Neural cell (in vitro differentiated cells): Measurements from ENCODE around the gene EXOC4. TPM values are rescaled to one million over a fixed set of nuclear protein-coding genes. Genes with fewer than 3 reads are reported as not detected.

Experiments
- H2AFZ ChIP-seq: fragments of 200-600, 300-800 bp; sonication (generic), shearing (Covaris generic); 2 replicates; pipeline ENCODE4 v1.6.0; 2014; ENCODE audit warnings: low read depth, mild to moderate bottlenecking, antibody characterized with exemption, low read length, moderate library complexity
- H3F3A ChIP-seq: fragments of 200-600 bp; shearing (Covaris generic); 2 replicates; pipeline ENCODE4 v1.6.1; 2016; ENCODE audit warnings: mild to moderate bottlenecking, moderate library complexity, mixed read lengths, antibody characterized with exemption, low read length; ENCODE audit not compliant: insufficient read depth, poor library complexity, severe bottlenecking
- H3K27ac ChIP-seq: fragments of 200-600, 300-800 bp; sonication (generic), shearing (Covaris generic); 2 replicates; pipeline ENCODE4 v1.5.1; 2014; ENCODE audit warnings: mild to moderate bottlenecking, low read length, moderate library complexity
- H3K27me3 ChIP-seq: fragments of 300-800, 200-600 bp; sonication (generic), shearing (Covaris generic); 2 replicates; pipeline ENCODE4 v1.6.0; 2014; ENCODE audit warnings: mild to moderate bottlenecking, low read depth, low read length, moderate library complexity; ENCODE audit not compliant: insufficient read depth
- H3K36me3 ChIP-seq: fragments of 300-800, 200-600 bp; sonication (generic), shearing (Covaris generic); 2 replicates; pipeline ENCODE4 v1.5.1; 2014; ENCODE audit warnings: mild to moderate bottlenecking, antibody characterized with exemption, low read length, moderate library complexity; ENCODE audit not compliant: insufficient read depth
- H3K4me2 ChIP-seq: fragments of 300-800, 200-600 bp; sonication (generic), shearing (Covaris generic); 2 replicates; pipeline ENCODE4 v1.6.0; 2014; ENCODE audit warnings: mild to moderate bottlenecking, low read length
- H3K4me3 ChIP-seq: fragments of 300-800, 200-600 bp; sonication (generic), shearing (Covaris generic); 2 replicates; pipeline ENCODE4 v1.5.1; 2014; ENCODE audit warnings: mild to moderate bottlenecking, low read length, moderate library complexity
- H3K79me2 ChIP-seq: fragments of 200-600 bp; shearing (Covaris generic); replicated peaks from 2 replicates; pipeline ENCODE4 v1.6.0; 2014; ENCODE audit warnings: mild to moderate bottlenecking, low read length, moderate library complexity; ENCODE audit not compliant: insufficient read depth
- H3K9ac ChIP-seq: fragments of 300-800, 200-600 bp; sonication (generic), shearing (Covaris generic); 2 replicates; pipeline ENCODE4 v1.6.1; 2016; ENCODE audit warnings: mild to moderate bottlenecking, low read length, mixed read lengths
- H3K9me2 ChIP-seq: fragments of 200-600 bp; shearing (Covaris generic); 2 replicates; pipeline ENCODE4 v1.6.1; 2016; ENCODE audit warnings: mild to moderate bottlenecking, low read length, mixed read lengths; ENCODE audit not compliant: insufficient read depth
- H3K9me3 ChIP-seq: fragments of 200-600, 300-800 bp; sonication (generic), shearing (Covaris generic); 2 replicates; pipeline ENCODE4 v1.6.1; 2016; ENCODE audit warnings: mild to moderate bottlenecking, mixed run types, low read length, moderate library complexity, mixed read lengths
- H4K20me1 ChIP-seq: fragments of 200-600 bp; shearing (Covaris generic); 2 replicates; pipeline ENCODE4 v1.6.1; 2016; ENCODE audit warnings: mild to moderate bottlenecking, mixed run types; ENCODE audit not compliant: insufficient read depth
- EP300 ChIP-seq: fragments of 450-650 bp; conservative IDR thresholded peaks from 2 replicates; pipeline ENCODE4 v1.6.1; 2014; ENCODE audit warnings: antibody characterized with exemption, mild to moderate bottlenecking, moderate library complexity; ENCODE audit not compliant: poor library complexity, severe bottlenecking
- EZH2 ChIP-seq: fragments of 200-600, 300-800 bp; shearing (Covaris generic), sonication (generic); IDR thresholded peaks from 2 replicates; pipeline ENCODE4 v1.6.1; 2014; ENCODE audit warnings: antibody characterized with exemption, low read length, borderline replicate concordance, mild to moderate bottlenecking; ENCODE audit not compliant: insufficient read depth, poor library complexity, severe bottlenecking
- MXI1 ChIP-seq: fragments of 450-650 bp; conservative IDR thresholded peaks from 2 replicates; pipeline ENCODE4 v1.6.1; 2014; ENCODE audit warnings: antibody characterized with exemption, mild to moderate bottlenecking; ENCODE audit not compliant: poor library complexity, severe bottlenecking
- POLR2AphosphoS5 ChIP-seq: IDR thresholded peaks from 2 replicates; pipeline ENCODE4 v1.6.1; 2012
- RAD21 ChIP-seq: fragments of 450-650 bp; conservative IDR thresholded peaks from 2 replicates; pipeline ENCODE4 v1.6.1; 2014; ENCODE audit warnings: antibody characterized with exemption, mild to moderate bottlenecking, moderate library complexity
- SMC3 ChIP-seq: fragments of 450-650 bp; conservative IDR thresholded peaks from 2 replicates; pipeline ENCODE4 v1.6.1; 2014; ENCODE audit warnings: antibody characterized with exemption, mild to moderate bottlenecking, moderate library complexity; ENCODE audit not compliant: poor library complexity
- TAF1 ChIP-seq: IDR thresholded peaks from 2 replicates; pipeline ENCODE4 v1.6.1; 2012; ENCODE audit warnings: low read depth
- polyA plus RNA-seq: library from polyadenylated mRNA; depleted of rRNA; stranded (reverse); fragments of >200 nt; gene quantifications from 2 replicates; pipeline ENCODE4 v1.2.3, GENCODE V29; 2014
- TF ChIP-seq, protein P1 (sequence below): IDR thresholded peaks from 2 replicates; pipeline ENCODE4 v1.6.1; 2012; ENCODE audit warnings: borderline replicate concordance
- TF ChIP-seq, protein P2 (sequence below): fragments of 450-650 bp; IDR thresholded peaks from 2 replicates; pipeline ENCODE4 v1.5.1; 2014; ENCODE audit warnings: antibody characterized with exemption, mild to moderate bottlenecking, moderate library complexity; ENCODE audit not compliant: poor library complexity, severe bottlenecking

Gene EXOC4
- polyA plus RNA-seq, 1 donor from 2014 or later = 36.5 TPM

DNA sequence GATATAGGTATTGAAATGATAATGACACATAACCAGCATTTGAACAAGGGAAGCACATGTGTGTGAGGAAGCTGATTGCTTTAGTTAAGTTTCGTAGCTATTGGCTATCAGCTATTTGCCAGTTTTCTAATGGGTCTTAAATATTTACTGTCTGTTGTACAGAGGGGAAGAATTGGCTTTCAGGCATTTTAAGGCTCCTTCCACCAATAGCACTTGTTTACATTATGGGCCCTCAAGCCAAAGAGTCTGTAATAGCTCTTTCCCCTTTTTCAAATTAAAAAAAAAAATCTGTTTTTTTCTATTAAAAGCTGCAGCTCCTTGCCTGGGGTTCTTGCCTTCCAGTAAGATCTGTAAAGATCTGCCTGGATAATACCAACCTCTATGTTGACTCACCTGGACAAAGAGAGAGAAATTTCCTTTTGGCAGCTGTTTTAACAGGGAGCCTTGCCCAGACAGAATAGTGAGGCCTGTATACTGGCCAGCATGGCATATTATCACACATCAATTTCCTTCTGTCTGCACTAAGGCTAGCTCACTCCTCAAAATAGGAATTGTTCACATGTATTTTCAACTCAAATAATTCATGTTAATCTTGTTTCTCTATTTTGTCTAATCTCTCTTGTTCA is 769.5 kb downstream of the EXOC4 start:
- no peaks in the 10 kb centered on the region for H3K27me3 ChIP-seq
- no peaks in the 10 kb centered on the region for H4K20me1 ChIP-seq
- H3K36me3 ChIP-seq = no peaks in the 10 kb centered on the region
- no peak overlapping the region for H3K4me3 ChIP-seq
- no peaks in the 10 kb centered on the region for H3K79me2 ChIP-seq
- H3F3A ChIP-seq = no peaks in the 10 kb centered on the region
- H2AFZ ChIP-seq = no peak overlapping the region
- no peak overlapping the region for H3K4me2 ChIP-seq
- H3K27ac ChIP-seq = no peak overlapping the region
- H3K9ac ChIP-seq = no peak overlapping the region
- no peaks in the 10 kb centered on the region for H3K9me3 ChIP-seq
- H3K9me2 ChIP-seq = no peaks in the 10 kb centered on the region
- TF ChIP-seq EP300 = no peak
- TF ChIP-seq SMC3 = no peak
- no peak for TF ChIP-seq MXI1
- no peak for TF ChIP-seq EZH2
- TF ChIP-seq, protein P1, sequence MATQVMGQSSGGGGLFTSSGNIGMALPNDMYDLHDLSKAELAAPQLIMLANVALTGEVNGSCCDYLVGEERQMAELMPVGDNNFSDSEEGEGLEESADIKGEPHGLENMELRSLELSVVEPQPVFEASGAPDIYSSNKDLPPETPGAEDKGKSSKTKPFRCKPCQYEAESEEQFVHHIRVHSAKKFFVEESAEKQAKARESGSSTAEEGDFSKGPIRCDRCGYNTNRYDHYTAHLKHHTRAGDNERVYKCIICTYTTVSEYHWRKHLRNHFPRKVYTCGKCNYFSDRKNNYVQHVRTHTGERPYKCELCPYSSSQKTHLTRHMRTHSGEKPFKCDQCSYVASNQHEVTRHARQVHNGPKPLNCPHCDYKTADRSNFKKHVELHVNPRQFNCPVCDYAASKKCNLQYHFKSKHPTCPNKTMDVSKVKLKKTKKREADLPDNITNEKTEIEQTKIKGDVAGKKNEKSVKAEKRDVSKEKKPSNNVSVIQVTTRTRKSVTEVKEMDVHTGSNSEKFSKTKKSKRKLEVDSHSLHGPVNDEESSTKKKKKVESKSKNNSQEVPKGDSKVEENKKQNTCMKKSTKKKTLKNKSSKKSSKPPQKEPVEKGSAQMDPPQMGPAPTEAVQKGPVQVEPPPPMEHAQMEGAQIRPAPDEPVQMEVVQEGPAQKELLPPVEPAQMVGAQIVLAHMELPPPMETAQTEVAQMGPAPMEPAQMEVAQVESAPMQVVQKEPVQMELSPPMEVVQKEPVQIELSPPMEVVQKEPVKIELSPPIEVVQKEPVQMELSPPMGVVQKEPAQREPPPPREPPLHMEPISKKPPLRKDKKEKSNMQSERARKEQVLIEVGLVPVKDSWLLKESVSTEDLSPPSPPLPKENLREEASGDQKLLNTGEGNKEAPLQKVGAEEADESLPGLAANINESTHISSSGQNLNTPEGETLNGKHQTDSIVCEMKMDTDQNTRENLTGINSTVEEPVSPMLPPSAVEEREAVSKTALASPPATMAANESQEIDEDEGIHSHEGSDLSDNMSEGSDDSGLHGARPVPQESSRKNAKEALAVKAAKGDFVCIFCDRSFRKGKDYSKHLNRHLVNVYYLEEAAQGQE = no peak
- no peak for TF ChIP-seq POLR2AphosphoS5
- TF ChIP-seq, protein P2, sequence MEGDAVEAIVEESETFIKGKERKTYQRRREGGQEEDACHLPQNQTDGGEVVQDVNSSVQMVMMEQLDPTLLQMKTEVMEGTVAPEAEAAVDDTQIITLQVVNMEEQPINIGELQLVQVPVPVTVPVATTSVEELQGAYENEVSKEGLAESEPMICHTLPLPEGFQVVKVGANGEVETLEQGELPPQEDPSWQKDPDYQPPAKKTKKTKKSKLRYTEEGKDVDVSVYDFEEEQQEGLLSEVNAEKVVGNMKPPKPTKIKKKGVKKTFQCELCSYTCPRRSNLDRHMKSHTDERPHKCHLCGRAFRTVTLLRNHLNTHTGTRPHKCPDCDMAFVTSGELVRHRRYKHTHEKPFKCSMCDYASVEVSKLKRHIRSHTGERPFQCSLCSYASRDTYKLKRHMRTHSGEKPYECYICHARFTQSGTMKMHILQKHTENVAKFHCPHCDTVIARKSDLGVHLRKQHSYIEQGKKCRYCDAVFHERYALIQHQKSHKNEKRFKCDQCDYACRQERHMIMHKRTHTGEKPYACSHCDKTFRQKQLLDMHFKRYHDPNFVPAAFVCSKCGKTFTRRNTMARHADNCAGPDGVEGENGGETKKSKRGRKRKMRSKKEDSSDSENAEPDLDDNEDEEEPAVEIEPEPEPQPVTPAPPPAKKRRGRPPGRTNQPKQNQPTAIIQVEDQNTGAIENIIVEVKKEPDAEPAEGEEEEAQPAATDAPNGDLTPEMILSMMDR = no peak
- TF ChIP-seq TAF1 = no peak
- no peak for TF ChIP-seq RAD21

DNA sequence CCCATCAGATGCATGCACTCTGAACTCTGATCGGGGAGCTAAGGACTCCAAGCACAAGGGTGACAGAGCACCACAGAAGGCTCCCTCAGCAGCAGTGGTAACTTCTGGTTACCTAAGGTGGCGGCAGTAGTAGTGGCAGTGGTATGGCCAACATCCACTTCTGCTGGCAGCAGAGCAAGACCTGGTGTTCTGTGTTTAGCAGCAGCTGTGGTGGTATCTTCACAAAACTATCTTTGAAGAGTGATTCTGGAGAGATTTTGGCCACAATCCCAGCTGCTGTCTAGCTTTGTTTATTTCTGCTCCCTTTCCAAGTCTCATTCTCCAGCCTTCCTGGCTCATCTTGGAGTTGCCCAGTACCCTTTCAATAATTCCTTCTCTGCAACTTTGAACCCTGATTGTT is 771.9 kb downstream of the EXOC4 start:
- no peak overlapping the region for H3K4me3 ChIP-seq
- no peaks in the 10 kb centered on the region for H3K9me3 ChIP-seq
- H3K36me3 ChIP-seq = no peaks in the 10 kb centered on the region
- TF ChIP-seq TAF1 (no peak), EZH2 (no peak), SMC3 (no peak), MXI1 (no peak), RAD21 (no peak), POLR2AphosphoS5 (no peak)
- no peak overlapping the region for H3K4me2 ChIP-seq
- no peak overlapping the region for H2AFZ ChIP-seq
- no peaks in the 10 kb centered on the region for H3K9me2 ChIP-seq
- H3K27me3 ChIP-seq = no peaks in the 10 kb centered on the region
- H3K9ac ChIP-seq = no peak overlapping the region
- H3K79me2 ChIP-seq = no peaks in the 10 kb centered on the region
- no peaks in the 10 kb centered on the region for H4K20me1 ChIP-seq
- no peaks in the 10 kb centered on the region for H3F3A ChIP-seq
- H3K27ac ChIP-seq = no peak overlapping the region
